H1 (cell line): Measurements from ENCODE around the gene GPBP1. TPM values are rescaled to one million over a fixed set of nuclear protein-coding genes. Genes with fewer than 3 reads are reported as not detected.

Experiments
- CREB1 ChIP-seq: IDR thresholded peaks from 2 replicates; pipeline ENCODE4 v1.6.1; 2012; ENCODE audit warnings: inconsistent platforms
- E2F6 ChIP-seq: IDR thresholded peaks from 2 replicates; pipeline ENCODE4 v1.6.1; 2012; ENCODE audit warnings: inconsistent platforms
- EP300 ChIP-seq, 2 experiments: IDR thresholded peaks; 1 replicate in 1 of 2; 2 replicates in 1 of 2; pipeline ENCODE4 v1.6.1; 2011 to 2012; ENCODE audit warnings: low read depth in 2 of 2, low read length in 2 of 2, mild to moderate bottlenecking in 2 of 2, borderline replicate concordance in 1 of 2, inconsistent platforms in 1 of 2, moderate library complexity in 1 of 2
- GTF2F1 ChIP-seq: IDR thresholded peaks from 2 replicates; pipeline ENCODE4 v1.6.1; 2012; ENCODE audit warnings: low read depth, low read length, improper control_type of control experiment, borderline replicate concordance
- NANOG ChIP-seq: IDR thresholded peaks from 2 replicates; pipeline ENCODE4 v1.6.1; 2011; ENCODE audit warnings: low read length, low read depth, mild to moderate bottlenecking, inconsistent platforms; ENCODE audit not compliant: insufficient read depth, poor library complexity, severe bottlenecking
- RBBP5 ChIP-seq: IDR thresholded peaks from 2 replicates; pipeline ENCODE4 v1.7.1; 2012; ENCODE audit warnings: low read depth, mild to moderate bottlenecking, inconsistent platforms, low read length, moderate library complexity, borderline replicate concordance
- SP2 ChIP-seq: IDR thresholded peaks from 2 replicates; pipeline ENCODE4 v1.6.1; 2012; ENCODE audit warnings: mild to moderate bottlenecking, low read length, inconsistent platforms
- SP4 ChIP-seq: IDR thresholded peaks from 2 replicates; pipeline ENCODE4 v1.6.1; 2012; ENCODE audit warnings: low read length, inconsistent platforms
- TAF7 ChIP-seq: optimal IDR thresholded peaks from 2 replicates; pipeline ENCODE3; 2011; ENCODE audit warnings: low read depth, mild to moderate bottlenecking, inconsistent platforms, low read length, moderate library complexity, borderline replicate concordance
- TCF12 ChIP-seq: IDR thresholded peaks from 2 replicates; pipeline ENCODE4 v1.6.1; 2011; ENCODE audit warnings: low read depth, mild to moderate bottlenecking, low read length
- USF2 ChIP-seq: IDR thresholded peaks from 2 replicates; pipeline ENCODE4 v1.6.1; 2011; ENCODE audit warnings: low read length, improper control_type of control experiment
- YY1 ChIP-seq: IDR thresholded peaks from 2 replicates; pipeline ENCODE4 v1.6.1; 2011; ENCODE audit warnings: low read depth, mild to moderate bottlenecking, low read length
- polyA plus RNA-seq, 7 experiments: library from polyadenylated mRNA; depleted of rRNA in 3 of 7; stranded (reverse) in 5 of 7; unstranded in 2 of 7; fragments of >200 nt in 5 of 7; fragments of 200-250 nt in 2 of 7; gene quantifications; 1 replicate in 5 of 7; 2 replicates in 1 of 7; 4 replicates in 1 of 7; pipeline versions ENCODE4 v1.2.1 to v1.2.3, GENCODE V29; 2011 to 2013; ENCODE audit warnings: missing spikeins in 2 of 7, mixed read lengths in 2 of 7
- total RNA-seq: library from RNA; stranded (reverse); fragmentation: NEBNext Ultra II Directional; extraction: Animal tissue kit (Norgen Biotek cat#: 25700); gene quantifications from 2 replicates; pipeline ENCODE4 v1.2.1, GENCODE V29; 2021

Gene GPBP1
- total and polyA plus RNA-seq, 2 of the 8 experiments (the other 6 are each of a cell fraction or from before 2014, with no cell fraction given), result 29.2 to 108 TPM

GRCh38 chr5:57298985-57299491, 125.2 kb downstream of the GPBP1 start (continued):
- no peak for TF ChIP-seq TCF12
- no peak for TF ChIP-seq CREB1
- no peak for TF ChIP-seq NANOG
- TF ChIP-seq TAF7, result no peak
- no peak for TF ChIP-seq SP2
- 0 out of 2 replicates have a peak, but pooled peaks have one; percentile 5 for TF ChIP-seq E2F6
- TF ChIP-seq SP4, result no peak
- no peak for TF ChIP-seq GTF2F1
- no peak for TF ChIP-seq YY1
- peak; percentile 58; the same call in 1 of the 2 replicates for TF ChIP-seq USF2
- TF ChIP-seq RBBP5, result no peak
- no peak for TF ChIP-seq EP300 (IDR thresholded peaks at IDR 0.05; ENCODE audit: borderline replicate concordance in 1 of 2, low read depth in 2 of 2, low read length in 2 of 2)
